WTC11 (cell line): Measurements from ENCODE around the gene DDR2. TPM values are rescaled to one million over a fixed set of nuclear protein-coding genes. Genes with fewer than 3 reads are reported as not detected.

Experiments used
- ATAC-seq: fragments of 200-7000 bp; cut with Tn5 transposase; 2 replicates; pipeline ENCODE4 v1.10.0; 2021; ENCODE audit warnings: mild to moderate bottlenecking, moderate library complexity
- CTCF ChIA-PET: fragments of 300-600 bp; sonication (Branson Sonifier 250); formaldehyde crosslinking; loops from one replicate; lab custom pipeline; 2021; ENCODE audit warnings: antibody characterized with exemption; lab: Charles Lee
- POLR2A ChIA-PET: fragments of 350-600 bp; sonication (Branson Sonifier 250); formaldehyde crosslinking; loops from one replicate; lab custom pipeline; 2021; ENCODE audit warnings: antibody characterized with exemption; lab: Charles Lee
- DNase-seq: peaks from one replicate; pipeline ENCODE4 v3.0.0; 2021; ENCODE audit warnings: low spot score
- H3K27ac Mint-ChIP-seq: 2 replicates; pipeline ENCODE4 v1.8.0; 2021; ENCODE audit warnings: mixed read lengths
- H3K27me3 Mint-ChIP-seq: 2 replicates; pipeline ENCODE4 v1.8.0; 2021; ENCODE audit warnings: low read depth, mild to moderate bottlenecking, moderate library complexity, mixed read lengths
- H3K36me3 Mint-ChIP-seq: 2 replicates; pipeline ENCODE4 v1.8.0; 2021; ENCODE audit warnings: mixed read lengths
- H3K4me1 Mint-ChIP-seq: 2 replicates; pipeline ENCODE4 v1.8.0; 2022; ENCODE audit warnings: mixed read lengths
- H3K4me3 Mint-ChIP-seq: 2 replicates; pipeline ENCODE4 v1.8.0; 2021; ENCODE audit warnings: mild to moderate bottlenecking, moderate library complexity, mixed read lengths
- H3K9me3 Mint-ChIP-seq: 2 replicates; pipeline ENCODE4 v1.8.0; 2021; ENCODE audit warnings: mixed read lengths
- CREM ChIP-seq: sonication (generic); formaldehyde crosslinking; IDR thresholded peaks from 2 replicates; pipeline ENCODE4 v1.8.1; 2022; ENCODE audit warnings: mild to moderate bottlenecking, missing genetic modification reagents, moderate library complexity
- ELF4 ChIP-seq: sonication (generic); formaldehyde crosslinking; IDR thresholded peaks from 2 replicates; pipeline ENCODE4 v1.8.1; 2022; ENCODE audit warnings: low read depth, mild to moderate bottlenecking, moderate library complexity, missing genetic modification reagents
- ETV6 ChIP-seq: sonication (generic); formaldehyde crosslinking; IDR thresholded peaks from 2 replicates; pipeline ENCODE4 v1.8.1; 2022; ENCODE audit warnings: mild to moderate bottlenecking, missing genetic modification reagents
- FOXK1 ChIP-seq: sonication (generic); formaldehyde crosslinking; IDR thresholded peaks from 2 replicates; pipeline ENCODE4 v1.8.0; 2022; ENCODE audit warnings: mild to moderate bottlenecking, moderate library complexity, missing genetic modification reagents
- FOXP4 ChIP-seq: sonication (generic); formaldehyde crosslinking; IDR thresholded peaks from 2 replicates; pipeline ENCODE4 v1.8.0; 2022; ENCODE audit warnings: mild to moderate bottlenecking, missing genetic modification reagents
- IRF2 ChIP-seq: sonication (generic); formaldehyde crosslinking; IDR thresholded peaks from 2 replicates; pipeline ENCODE4 v1.8.0; 2022; ENCODE audit warnings: low read depth, missing genetic modification reagents, borderline replicate concordance
- MAX ChIP-seq: sonication (generic); formaldehyde crosslinking; IDR thresholded peaks from 2 replicates; pipeline ENCODE4 v1.8.0; 2022; ENCODE audit warnings: mild to moderate bottlenecking, missing genetic modification reagents
- NFYB ChIP-seq: sonication (generic); formaldehyde crosslinking; conservative IDR thresholded peaks from 2 replicates; pipeline ENCODE4 v1.8.0; 2022; ENCODE audit warnings: low read depth, missing genetic modification reagents
- NR2C2 ChIP-seq: sonication (generic); formaldehyde crosslinking; IDR thresholded peaks from 2 replicates; pipeline ENCODE4 v1.8.0; 2022; ENCODE audit warnings: mild to moderate bottlenecking, missing genetic modification reagents
- OVOL2 ChIP-seq: fragments of 250-450 bp; sonication (Bioruptor Pico); IDR thresholded peaks from 2 replicates; pipeline ENCODE4 v1.9.0; 2021; ENCODE audit warnings: mild to moderate bottlenecking, borderline replicate concordance
- PRRX2 ChIP-seq: fragments of 250-450 bp; sonication (Bioruptor Pico); IDR thresholded peaks from 2 replicates; pipeline ENCODE4 v1.8.0; 2021; ENCODE audit warnings: mild to moderate bottlenecking
- RORB ChIP-seq: fragments of 250-450 bp; sonication (Bioruptor Pico); IDR thresholded peaks from 2 replicates; pipeline ENCODE4 v1.9.0; 2021; ENCODE audit warnings: mild to moderate bottlenecking
- TP53 ChIP-seq: sonication (generic); formaldehyde crosslinking; IDR thresholded peaks from 2 replicates; pipeline ENCODE4 v1.8.1; 2023; ENCODE audit warnings: mild to moderate bottlenecking, missing genetic modification reagents
- USF1 ChIP-seq: sonication (generic); formaldehyde crosslinking; IDR thresholded peaks from 2 replicates; pipeline ENCODE4 v1.8.0; 2022; ENCODE audit warnings: mild to moderate bottlenecking, missing genetic modification reagents
- USF2 ChIP-seq: sonication (generic); formaldehyde crosslinking; IDR thresholded peaks from 2 replicates; pipeline ENCODE4 v1.8.1; 2023; ENCODE audit warnings: mild to moderate bottlenecking, missing genetic modification reagents, moderate library complexity
- ZBTB21 ChIP-seq: sonication (generic); formaldehyde crosslinking; IDR thresholded peaks from 2 replicates; pipeline ENCODE4 v1.8.1; 2023; ENCODE audit warnings: mild to moderate bottlenecking, missing genetic modification reagents, borderline replicate concordance
- ZMAT4 ChIP-seq: fragments of 250-450 bp; sonication (Bioruptor Pico); IDR thresholded peaks from 2 replicates; pipeline ENCODE4 v1.9.0; 2021; ENCODE audit warnings: mild to moderate bottlenecking
- ZNF138 ChIP-seq: sonication (generic); formaldehyde crosslinking; conservative IDR thresholded peaks from 2 replicates; pipeline ENCODE4 v1.8.1; 2022; ENCODE audit warnings: mild to moderate bottlenecking, moderate library complexity, missing genetic modification reagents
- ZNF219 ChIP-seq: sonication (generic); formaldehyde crosslinking; IDR thresholded peaks from 2 replicates; pipeline ENCODE4 v1.8.0; 2023; ENCODE audit warnings: missing genetic modification reagents, mild to moderate bottlenecking, borderline replicate concordance
- ZNF317 ChIP-seq: sonication (generic); formaldehyde crosslinking; IDR thresholded peaks from 2 replicates; pipeline ENCODE4 v1.8.1; 2023; ENCODE audit warnings: low read depth, mild to moderate bottlenecking, moderate library complexity, missing genetic modification reagents, borderline replicate concordance
- ZNF396 ChIP-seq: fragments of 250-450 bp; sonication (Bioruptor Pico); IDR thresholded peaks from 2 replicates; pipeline ENCODE4 v1.8.0; 2021; ENCODE audit warnings: mild to moderate bottlenecking, moderate library complexity, borderline replicate concordance
- total RNA-seq: library from RNA; stranded (reverse); gene quantifications from 3 replicates; pipeline ENCODE4 v1.2.3, GENCODE V29; 2021

Gene DDR2
- total RNA-seq, 1 experiment from 2014 or later = 0.85 TPM

- ATAC-seq (no peak), DNase-seq (no peak)
- ChIA-PET POLR2A (no interaction called here), CTCF (no interaction called here)
- Mint-ChIP-seq H3K27ac (no peak overlapping the region), H3K36me3 (no peaks in the 10 kb centered on the region), H3K4me1 (no peaks in the 10 kb centered on the region), H3K9me3 (no peaks in the 10 kb centered on the region), H3K4me3 (no peak overlapping the region), H3K27me3 (no peaks in the 10 kb centered on the region)
- TF ChIP-seq CREM (no peak), ELF4 (CRISPR knock-in tag) (no peak), ZNF396 (CRISPR knock-in tag) (no peak), ETV6 (no peak), ZNF219 (CRISPR knock-in tag) (no peak), OVOL2 (CRISPR knock-in tag) (no peak), TP53 (CRISPR knock-in tag) (no peak), NR2C2 (CRISPR knock-in tag) (no peak), ZBTB21 (CRISPR knock-in tag) (no peak)
These were observed 71.4 kb downstream of the DDR2 start for GRCh38 chr1:162703708-162704107.

- ATAC-seq (no peak; the same call in 1 of the 2 replicates), DNase-seq (no peak)
- H3K36me3 Mint-ChIP-seq = no peaks in the 10 kb centered on the region
- no peak overlapping the region for H3K27ac Mint-ChIP-seq
- CTCF ChIA-PET = no interaction called here
- no peak overlapping the region for H3K4me3 Mint-ChIP-seq
- H3K9me3 Mint-ChIP-seq = no peaks in the 10 kb centered on the region
- no peak for TF ChIP-seq ZNF138 (CRISPR knock-in tag)
- TF ChIP-seq RORB = no peak
- TF ChIP-seq FOXK1 = no peak
- TF ChIP-seq MAX (CRISPR knock-in tag) = no peak
- TF ChIP-seq, all 79 proteins: peak for 0
- POLR2A ChIA-PET = no interaction called here
- no peaks in the 10 kb centered on the region for H3K4me1 Mint-ChIP-seq
- no peaks in the 10 kb centered on the region for H3K27me3 Mint-ChIP-seq
These were observed 72.6 kb downstream of the DDR2 start for GRCh38 chr1:162704673-162705424.

- TF ChIP-seq NR2C2 (CRISPR knock-in tag) = no peak
- no peak for TF ChIP-seq FOXP4
- no peak for TF ChIP-seq PRRX2 (CRISPR knock-in tag)
- TF ChIP-seq IRF2 = no peak
- TF ChIP-seq ZNF317 (CRISPR knock-in tag) = no peak
- no peak for TF ChIP-seq USF1
- no peak for TF ChIP-seq USF2
- TF ChIP-seq ZMAT4 (CRISPR knock-in tag) = no peak
- TF ChIP-seq NFYB (CRISPR knock-in tag) = no peak
- CTCF ChIA-PET = no interaction called here
- Mint-ChIP-seq H3K4me3 (no peak overlapping the region), H3K4me1 (no peaks in the 10 kb centered on the region), H3K27ac (no peak overlapping the region), H3K27me3 (no peaks in the 10 kb centered on the region), H3K36me3 (no peaks in the 10 kb centered on the region), H3K9me3 (no peaks in the 10 kb centered on the region)
- DNase-seq (no peak), ATAC-seq (no peak)
- POLR2A ChIA-PET = no interaction called here
These were observed 73.7 kb downstream of the DDR2 start for GRCh38 chr1:162706003-162706402.
